GM12892 (cell line): ENCODE measurements around the gene SCUBE1.

Experiments used
- POLR2A ChIP-seq: IDR thresholded peaks from 2 replicates; pipeline ENCODE4 v1.6.1; 2011; ENCODE audit warnings: low read depth, low read length, control low read depth
- TAF1 ChIP-seq: IDR thresholded peaks from 2 replicates; pipeline ENCODE4 v1.6.1; 2011; ENCODE audit warnings: low read depth, mild to moderate bottlenecking, control low read depth, low read length, borderline replicate concordance

DNA sequence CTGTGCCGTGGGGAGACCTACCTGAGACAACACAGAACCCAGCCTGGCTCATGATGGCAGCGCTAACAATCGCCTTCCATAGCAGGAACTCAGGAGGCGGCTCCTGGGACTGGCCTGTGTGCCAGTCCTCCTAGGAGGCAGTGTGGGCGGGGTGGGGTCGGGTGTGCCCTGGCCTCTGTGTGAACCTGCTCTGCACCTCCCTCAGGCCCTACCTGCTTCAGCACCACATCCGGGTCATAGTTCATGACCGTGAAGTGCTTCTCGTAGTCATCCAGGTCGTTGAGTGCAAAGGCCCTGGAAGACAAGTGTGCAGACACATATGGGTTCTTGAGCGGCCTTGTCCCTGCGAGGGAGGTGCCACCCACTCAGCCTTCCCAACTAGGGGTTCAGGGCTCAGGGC lies 171.6 kb downstream of the SCUBE1 start:
- TF ChIP-seq TAF1 (no peak), POLR2A (no peak)
